Epithelial cell of prostate (primary cell): ENCODE data around the gene MS4A1.
A peak's percentile ranks its signal among the peaks of the same experiment; 100 is the strongest.
"Not testable (repeated sequence)": the region's sequence is repeated elsewhere in the genome, so short reads cannot be mapped to it uniquely, and the experiment has no call there.

Experiments used
- DNase-seq: peaks from one replicate; pipeline ENCODE4 v3.0.0-alpha.2; 2011; ENCODE audit warnings: low read depth, low spot score
- H3K27ac ChIP-seq: fragments of 450-650 bp; 2 replicates; pipeline ENCODE4 v1.5.1; 2017; ENCODE audit warnings: mild to moderate bottlenecking

The MS4A1 gene

DNA sequence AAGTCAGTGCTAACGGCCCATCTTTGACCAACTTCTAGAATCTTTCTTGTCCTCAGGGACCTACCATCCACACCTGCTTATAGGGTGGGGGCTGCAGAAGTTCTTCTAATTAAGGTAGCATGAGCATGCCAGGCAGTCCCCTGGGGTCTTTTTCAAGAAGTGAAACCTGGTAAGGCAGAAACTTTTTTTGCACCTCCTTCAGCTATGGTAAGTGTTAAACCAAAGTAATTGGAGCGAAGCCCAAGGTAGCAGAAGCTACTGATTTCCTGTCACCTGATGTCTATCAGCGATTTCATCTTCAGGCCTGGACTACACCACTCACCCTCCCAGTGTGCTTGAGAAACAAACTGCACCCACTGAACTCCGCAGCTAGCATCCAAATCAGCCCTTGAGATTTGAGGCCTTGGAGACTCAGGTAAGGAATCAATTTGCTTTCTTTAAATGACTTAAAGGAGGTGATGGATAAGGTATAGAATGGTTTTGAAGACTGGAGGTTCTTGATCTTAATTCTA, at the start of gene MS4A1:
Gene MS4A1 (plus strand): TSS at position 317 of the 512 bp plus-strand sequence. CDS start 6,528 bp downstream, outside the sequence.
- no peak for DNase-seq
- no peak within 1 kb of the TSS for H3K27ac ChIP-seq

DNA sequence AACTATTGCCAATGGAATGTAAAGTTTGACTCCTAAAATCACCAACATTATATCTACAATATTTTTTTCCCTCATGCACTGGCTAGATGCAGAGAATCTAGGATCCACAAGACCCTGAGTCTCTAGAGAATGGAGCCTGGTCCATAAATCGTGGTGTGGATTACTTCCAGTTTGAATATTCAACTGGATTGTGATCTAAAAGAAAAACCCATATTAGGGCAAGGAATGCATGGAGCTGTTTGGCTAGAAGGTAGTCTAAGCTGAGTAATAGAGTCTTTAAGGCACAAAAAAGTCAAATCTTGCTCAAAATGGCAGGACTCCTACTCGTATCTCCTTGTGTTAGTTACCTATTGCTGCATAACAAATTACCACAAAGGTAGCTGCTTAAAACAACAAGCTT, 35.6 kb upstream of the MS4A1 start:
- no peak overlapping the region for H3K27ac ChIP-seq
- no peak for DNase-seq

DNA sequence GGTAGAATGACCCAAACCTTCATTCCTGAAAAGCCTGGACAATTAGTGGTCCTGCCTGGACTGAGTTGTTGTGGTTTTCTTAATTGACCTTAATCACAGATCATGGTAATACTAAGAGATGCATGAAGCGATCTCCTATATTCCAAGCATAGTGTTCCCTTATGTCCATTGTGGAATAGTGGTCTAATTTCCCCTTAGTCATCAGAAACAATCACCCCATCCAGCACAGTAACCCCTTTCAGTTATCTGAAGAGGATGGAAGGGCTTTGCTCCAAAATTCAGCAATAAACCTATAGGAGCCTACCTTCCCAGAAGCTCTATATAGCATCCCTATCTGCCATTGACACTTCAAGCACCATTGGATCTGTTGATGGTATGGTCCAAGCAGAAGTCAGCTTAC, 33.0 kb upstream of the MS4A1 start:
- DNase-seq, result no peak
- no peak overlapping the region for H3K27ac ChIP-seq

DNA sequence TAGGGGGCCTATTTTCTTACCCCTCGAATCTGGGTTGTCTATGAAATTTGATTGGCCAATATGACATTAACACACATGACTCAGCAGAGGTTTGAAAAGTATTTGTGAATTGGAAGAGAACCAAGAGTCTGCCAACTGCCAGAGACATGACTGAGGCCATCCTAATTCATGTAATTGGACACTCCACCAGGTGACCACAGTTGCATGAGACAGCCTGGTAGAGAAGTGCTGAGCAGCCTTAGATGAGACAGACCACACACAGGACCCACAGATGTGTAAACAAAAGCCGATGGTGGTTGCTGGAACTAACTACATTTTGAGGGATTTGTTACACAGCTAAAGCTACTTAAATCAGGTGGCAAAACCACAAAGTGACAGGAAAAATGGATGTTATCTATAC, 27.1 kb upstream of the MS4A1 start:
- DNase-seq, result peak; percentile 3

DNA sequence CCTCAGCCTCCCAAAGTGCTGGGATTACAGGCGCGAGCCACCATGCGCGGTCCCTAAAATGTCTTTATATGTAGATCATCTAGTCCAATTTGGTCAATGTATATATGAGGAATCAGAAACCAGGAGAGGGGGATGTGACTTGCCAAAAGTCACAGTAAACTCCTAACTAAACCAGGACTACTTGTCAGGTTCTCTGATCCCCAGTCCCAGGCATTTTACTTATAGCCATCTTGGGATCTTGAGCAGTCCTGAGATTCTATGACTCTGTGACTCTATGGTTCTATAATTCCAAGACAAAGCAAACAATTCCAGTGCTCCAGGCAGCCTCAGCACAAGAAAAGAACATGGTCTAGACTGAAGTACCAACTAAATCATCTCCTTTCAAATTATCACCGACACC, 26.4 kb upstream of the MS4A1 start, which contains the start of gene MS4A5:
Gene MS4A5 (plus strand): TSS at position 301 of the 400 bp plus-strand sequence. CDS start 103 bp downstream, outside the sequence.
- H3K27ac ChIP-seq, result no peak within 1 kb of the TSS
- DNase-seq, result no peak

More for the DNA sequence above, 27.1 kb upstream of the MS4A1 start:
- no peak overlapping the region for H3K27ac ChIP-seq

DNA sequence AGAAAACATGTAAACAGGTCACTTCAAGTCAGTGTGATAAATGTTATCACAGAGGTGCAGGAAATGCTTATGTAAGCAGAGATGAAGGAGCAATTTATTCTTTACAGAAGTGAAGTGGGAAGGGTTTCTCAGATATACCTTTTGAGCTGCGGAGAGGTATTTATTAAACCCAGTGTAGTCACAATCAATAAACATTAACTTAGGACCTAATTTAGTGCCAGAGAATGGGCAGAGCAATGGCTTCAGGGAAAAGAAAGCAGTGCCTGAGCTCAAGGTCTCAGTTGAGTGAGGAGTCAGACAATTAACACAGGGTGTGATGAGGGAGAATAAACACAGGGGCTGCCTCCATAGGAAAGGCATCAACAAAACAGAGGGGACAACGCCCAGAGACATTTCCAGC, 24.4 kb upstream of the MS4A1 start:
- DNase-seq, result no peak
- no peak overlapping the region for H3K27ac ChIP-seq

DNA sequence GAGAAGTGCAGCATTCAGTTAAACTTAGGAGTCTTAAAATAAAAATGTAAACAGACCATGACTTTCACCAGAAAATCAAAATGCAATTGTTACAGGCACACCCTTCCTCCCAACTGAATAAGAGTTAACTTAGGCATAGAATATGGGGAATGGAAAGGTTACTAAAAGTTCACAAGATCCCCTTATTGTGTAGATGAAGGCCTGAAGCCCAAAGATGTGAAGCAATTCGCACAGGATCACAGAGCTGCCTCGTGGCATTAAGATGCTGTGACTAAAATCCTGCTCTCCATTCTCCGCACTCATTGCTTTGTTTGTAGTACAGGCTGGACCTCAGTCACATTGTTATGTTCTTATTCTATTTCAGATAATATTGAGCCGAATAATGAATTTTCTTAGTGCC, 22.2 kb upstream of the MS4A1 start:
- H3K27ac ChIP-seq, result no peak overlapping the region
- DNase-seq, result no peak

DNA sequence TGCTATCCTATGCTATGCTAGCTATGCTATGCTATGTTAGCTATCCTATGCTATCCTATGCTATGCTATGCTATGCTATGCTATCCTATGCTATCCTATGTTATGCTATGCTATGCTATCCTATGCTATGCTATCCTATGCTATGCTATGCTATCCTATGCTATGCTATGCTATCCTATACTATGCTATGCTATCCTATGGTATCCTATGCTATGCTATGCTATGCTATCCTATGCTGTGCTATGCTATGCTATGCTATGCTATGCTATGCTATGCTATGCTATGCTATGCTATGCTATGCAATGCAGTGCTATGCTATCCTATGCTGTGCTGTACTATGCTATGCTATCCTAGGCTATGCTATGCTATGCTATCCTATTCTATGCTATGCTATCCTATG, 8.6 kb upstream of the MS4A1 start:
- no peak for DNase-seq
- H3K27ac ChIP-seq, result no peak overlapping the region

DNA sequence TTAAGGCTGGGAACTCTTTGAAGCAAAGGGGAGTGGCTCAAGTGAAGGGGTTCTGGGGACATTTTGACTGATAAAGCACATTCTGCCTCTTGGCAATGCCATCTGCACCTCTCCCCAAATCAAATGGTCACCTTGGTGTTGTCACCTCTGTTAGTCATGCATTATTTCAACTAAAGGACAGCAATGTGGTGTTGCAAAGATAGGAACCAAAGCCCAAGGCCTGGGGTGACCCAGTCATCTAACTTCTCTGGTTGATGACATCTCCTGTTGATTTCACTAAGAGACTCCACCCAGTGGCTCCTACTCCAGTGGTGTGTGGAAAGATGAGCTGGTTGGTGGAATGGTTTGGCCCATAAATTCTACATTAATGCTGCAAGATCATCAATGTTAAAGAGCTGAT, 7.8 kb upstream of the MS4A1 start:
- DNase-seq, result no peak
- no peak overlapping the region for H3K27ac ChIP-seq

DNA sequence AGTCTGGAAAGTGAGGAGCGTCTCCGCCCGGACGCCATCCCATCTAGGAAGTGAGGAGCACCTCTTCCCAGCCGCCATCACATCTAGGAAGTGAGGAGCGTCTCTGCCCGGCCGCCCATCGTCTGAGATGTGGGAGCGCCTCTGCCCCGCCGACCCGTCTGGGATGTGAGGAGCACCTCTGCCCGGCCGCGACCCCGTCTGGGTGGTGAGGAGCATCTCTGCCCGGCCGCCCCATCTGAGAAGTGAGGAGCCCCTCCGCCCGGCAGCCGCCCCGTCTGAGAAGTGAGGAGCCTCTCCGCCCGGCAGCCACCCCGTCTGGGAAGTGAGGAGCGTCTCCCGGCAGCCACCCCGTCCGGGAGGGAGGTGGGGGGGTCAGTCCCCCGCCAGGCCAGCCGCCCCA, 4.5 kb upstream of the MS4A1 start:
- not testable (repeated sequence) for DNase-seq, H3K27ac ChIP-seq

DNA sequence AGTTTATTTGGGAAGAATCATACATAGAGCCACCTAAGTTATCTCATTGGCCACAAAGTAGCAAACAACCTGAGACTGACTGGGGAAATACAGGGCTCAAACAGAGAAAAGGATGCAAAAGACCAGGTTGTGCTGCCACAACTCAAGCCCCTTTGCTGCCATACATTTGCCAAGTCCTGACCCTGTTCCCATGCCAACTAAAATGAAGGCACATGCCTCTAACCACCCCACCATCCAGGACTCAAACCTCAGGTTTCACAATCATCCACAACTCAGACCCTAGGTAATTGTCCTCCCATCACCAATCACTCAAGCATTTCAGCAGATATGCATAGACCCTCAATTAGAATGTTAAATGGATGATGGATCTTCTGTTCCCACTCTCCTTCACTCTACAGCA, 1.4 kb upstream of the MS4A1 start:
- DNase-seq, result no peak
- H3K27ac ChIP-seq, result no peak overlapping the region

DNA sequence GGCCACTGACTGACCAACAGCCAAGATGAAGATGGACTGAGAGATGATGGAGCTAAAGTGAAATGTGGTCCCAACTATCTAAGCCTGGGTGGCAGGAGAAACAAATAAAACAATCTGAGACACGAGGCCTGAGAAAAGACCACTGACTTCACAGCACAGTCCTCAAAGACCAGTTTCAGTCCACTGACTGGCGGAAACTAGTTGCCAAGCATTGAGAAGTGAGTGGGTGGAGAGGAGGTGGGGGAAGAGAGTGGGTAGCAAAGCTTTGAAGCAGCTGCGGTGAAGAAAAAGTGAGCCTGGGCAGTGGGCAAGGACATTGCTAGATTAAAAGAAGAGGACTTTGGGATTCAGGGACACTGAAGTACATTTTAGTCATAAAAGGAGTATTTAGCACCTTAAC, 1.9 kb downstream of the MS4A1 start:
- DNase-seq, result no peak
- no peak overlapping the region for H3K27ac ChIP-seq

DNA sequence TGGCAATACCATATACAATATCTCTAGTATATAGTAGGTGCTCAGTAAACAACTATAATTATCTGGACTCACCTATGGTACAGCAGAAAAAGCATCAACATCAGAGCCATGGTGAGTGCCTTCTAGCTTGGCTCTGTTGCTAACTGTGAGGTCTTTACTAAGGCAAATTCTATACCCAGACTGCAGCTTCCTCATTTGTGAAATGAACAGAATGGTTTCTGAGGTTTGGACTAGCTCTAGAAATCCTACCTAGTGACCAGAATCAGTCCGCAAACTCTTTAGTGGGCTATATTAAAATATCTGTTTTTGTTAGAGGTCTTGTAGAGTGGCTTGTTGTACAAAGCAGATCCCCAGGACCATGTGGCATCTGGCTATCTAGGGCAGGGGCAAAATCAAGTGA, 3.7 kb downstream of the MS4A1 start:
- H3K27ac ChIP-seq, result no peak overlapping the region
- DNase-seq, result no peak

DNA sequence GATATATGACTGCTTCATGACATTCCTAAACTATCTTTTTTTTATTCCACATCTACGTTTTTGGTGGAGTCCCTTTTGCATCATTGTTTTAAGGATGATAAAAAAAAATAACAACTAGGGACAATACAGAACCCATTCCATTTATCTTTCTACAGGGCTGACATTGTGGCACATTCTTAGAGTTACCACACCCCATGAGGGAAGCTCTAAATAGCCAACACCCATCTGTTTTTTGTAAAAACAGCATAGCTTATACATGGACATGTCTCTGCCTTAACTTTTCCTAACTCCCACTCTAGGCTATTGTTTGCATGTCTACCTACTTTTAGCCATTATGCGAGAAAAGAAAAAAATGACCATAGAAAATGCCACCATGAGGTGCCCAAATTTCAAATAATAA, 13.2 kb downstream of the MS4A1 start:
- no peak overlapping the region for H3K27ac ChIP-seq
- no peak for DNase-seq

DNA sequence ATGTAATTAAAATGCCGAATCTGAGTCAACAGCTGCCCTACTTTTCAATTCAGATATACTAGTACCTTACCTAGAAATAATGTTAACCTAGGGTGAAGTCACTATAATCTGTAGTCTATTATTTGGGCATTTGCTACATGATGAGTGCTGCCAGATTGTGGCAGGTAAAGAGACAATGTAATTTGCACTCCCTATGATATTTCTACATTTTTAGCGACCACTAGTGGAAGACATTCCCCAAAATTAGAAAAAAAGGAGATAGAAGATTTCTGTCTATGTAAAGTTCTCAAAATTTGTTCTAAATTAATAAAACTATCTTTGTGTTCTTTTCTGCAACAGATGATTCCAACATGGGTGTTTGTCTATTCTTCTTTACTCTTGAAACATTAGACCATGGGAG, 14.1 kb downstream of the MS4A1 start:
- DNase-seq, result no peak
- no peak overlapping the region for H3K27ac ChIP-seq

DNA sequence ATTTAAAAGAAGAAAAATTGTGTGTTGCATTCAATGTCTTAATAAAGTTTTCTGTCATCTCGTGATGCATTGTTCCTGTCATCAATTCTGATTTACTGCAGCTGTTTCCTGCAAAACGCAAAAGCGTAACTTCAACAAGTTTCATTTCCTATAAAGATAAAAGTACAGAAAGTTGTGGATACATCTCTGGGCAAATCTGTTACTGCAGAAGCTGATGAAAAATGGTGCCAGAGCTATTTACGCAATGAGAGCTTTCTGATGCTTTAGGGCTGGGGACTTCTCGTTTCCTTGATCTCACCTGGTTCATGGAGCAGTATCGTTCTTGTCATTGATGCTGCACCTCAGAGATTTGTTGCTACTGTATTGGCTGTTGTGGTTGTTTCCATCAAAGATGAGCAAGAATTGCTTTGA, 21.4 kb downstream of the MS4A1 start:
- no peak overlapping the region for H3K27ac ChIP-seq
- DNase-seq, result no peak

DNA sequence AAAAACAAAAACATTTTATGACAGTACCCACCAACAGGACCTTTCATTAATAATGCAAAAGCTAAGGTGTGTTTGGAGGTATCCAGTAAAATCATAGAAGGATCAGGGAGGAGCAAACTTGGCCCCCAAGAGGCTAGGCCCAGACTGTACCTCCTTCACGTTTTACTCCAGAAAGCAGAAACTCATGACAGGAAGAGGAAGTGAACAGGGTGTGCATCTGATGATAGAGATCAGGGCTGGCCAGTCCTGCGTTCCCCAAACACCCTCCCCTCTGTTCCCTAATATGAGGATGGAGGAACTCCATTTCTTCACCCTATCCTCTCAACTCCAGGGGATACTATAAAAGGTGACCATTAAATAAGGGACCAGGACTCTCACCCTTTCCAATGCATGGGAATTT, 26.7 kb downstream of the MS4A1 start:
- no peak for DNase-seq
- no peak overlapping the region for H3K27ac ChIP-seq

DNA sequence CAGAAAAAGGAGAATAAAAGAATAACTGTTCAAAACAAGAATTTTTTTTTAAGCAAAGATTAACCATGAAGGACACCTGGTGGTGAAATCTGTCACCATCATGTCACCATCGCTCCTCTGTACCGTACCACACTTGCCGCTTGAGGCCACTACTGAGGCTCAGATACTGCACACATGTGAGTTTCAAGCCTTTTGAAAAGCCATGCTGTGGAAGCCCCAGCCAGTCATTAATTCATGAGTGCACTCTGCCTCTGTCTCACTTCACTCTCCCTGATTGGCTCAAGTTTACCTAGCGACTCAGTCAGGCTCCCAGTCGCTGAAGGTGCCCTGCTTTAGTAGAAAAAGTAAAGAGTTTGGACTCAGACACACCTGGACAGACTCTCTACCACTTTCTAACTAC, 30.3 kb downstream of the MS4A1 start:
- no peak for DNase-seq

DNA sequence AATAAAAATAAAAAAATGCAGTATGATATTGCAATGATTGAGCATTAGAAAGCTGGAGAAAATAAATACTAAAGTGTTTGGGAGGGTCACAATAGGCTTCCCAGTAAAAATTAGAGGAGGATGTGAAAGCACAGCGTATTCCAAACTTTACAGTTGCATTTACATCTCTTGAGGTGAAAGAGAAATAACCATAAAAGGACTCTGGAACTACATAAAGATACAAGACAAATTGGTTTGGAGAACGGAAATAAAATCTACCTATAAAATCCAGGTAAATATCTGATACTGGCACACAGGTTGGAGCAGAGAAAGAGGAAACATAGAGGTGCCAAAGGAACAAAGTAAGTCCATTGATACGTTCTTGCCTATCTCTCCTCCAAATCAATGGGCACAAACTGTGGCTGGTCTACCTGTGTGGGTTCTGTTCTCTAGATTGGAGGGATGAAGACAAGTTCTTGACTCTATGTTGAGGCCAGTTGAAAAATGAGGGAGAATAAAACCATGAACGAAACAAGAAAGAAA, 36.9 kb downstream of the MS4A1 start, which contains the start of gene MS4A12:
Gene MS4A12 (plus strand): TSS at position 291 of the 522 bp plus-strand sequence. CDS start 4,541 bp downstream, outside the sequence.
- DNase-seq, result no peak
- no peak within 1 kb of the TSS for H3K27ac ChIP-seq

More for the DNA sequence above, 30.3 kb downstream of the MS4A1 start:
- H3K27ac ChIP-seq, result no peak overlapping the region

DNA sequence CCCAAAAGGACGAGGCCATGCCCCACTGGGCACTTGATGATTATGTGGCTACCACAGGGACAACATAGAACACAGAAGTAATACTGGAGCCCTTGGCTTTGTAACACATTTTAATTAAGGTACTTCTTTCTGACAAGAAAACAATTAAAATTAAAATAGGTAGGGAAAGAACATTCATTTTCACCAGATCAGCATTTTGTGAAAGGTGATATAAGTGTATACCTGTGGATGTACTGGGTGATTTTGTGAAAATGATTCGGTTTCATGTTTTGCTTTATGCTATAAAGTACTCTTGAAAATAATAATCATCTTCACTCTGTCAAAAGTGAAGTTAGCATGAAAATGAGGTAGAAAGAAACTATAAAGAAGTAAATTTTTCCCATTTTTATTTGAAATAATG, 37.8 kb downstream of the MS4A1 start:
- DNase-seq, result no peak
- no peak overlapping the region for H3K27ac ChIP-seq

DNA sequence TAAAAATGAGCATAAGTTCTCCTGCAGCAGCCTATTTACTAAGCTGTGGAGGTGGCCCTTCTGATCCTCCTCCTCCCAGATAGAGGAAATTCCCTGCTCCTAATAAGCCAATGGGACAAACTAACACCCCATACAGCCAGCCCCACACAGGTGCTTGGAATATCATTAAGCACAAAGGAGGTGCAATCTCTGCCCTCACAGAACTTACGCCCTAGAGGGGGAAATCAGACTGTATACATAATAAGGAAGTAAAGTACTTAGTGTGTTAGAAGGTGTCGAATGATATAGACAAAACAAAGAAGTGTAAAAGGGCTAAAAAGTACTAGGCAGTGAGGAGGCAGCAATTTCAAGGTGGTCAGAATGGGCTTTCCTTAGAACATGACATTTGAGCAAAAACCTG, 42.8 kb downstream of the MS4A1 start:
- no peak overlapping the region for H3K27ac ChIP-seq
- no peak for DNase-seq

DNA sequence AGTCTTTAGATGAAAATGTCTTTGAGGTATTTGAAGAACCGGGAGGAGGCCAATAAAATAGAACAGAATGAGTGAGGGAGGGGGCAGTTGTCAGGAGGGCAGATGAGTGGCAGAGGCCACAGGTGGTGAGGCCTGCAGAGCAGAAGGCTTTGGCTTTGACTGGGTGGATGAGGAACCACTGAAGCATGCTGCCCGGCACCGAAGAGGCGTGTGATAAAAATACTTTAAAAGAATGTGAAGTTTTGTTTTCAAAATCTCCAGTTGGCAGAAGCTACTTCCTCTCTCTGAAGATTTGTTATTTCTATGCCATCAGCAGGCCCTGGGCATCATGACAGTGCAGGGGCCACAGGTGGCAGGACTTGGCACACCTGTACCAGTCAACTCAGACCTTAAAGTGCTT, 43.2 kb downstream of the MS4A1 start:
- DNase-seq, result no peak
- H3K27ac ChIP-seq, result no peak overlapping the region
